K562 (cell line): Measurements from ENCODE around the gene MRM2. TPM values are rescaled to one million over a fixed set of nuclear protein-coding genes. Genes with fewer than 3 reads are reported as not detected.
A peak's percentile ranks its signal among the peaks of the same experiment; 100 is the strongest.

ENCODE experiments used
- BRD4 ChIP-seq: fragments of 200-600 bp; sonication (generic); IDR thresholded peaks from 2 replicates; pipeline ENCODE4 v1.6.1; 2017; ENCODE audit warnings: inconsistent platforms
- CBX2 ChIP-seq: fragments of 200-600 bp; sonication (generic); IDR thresholded peaks from one replicate; pipeline ENCODE4 v1.6.1; 2012; ENCODE audit warnings: mild to moderate bottlenecking, low read length, inconsistent platforms; ENCODE audit not compliant: insufficient read depth, poor library complexity, severe bottlenecking
- CEBPG ChIP-seq, 3 experiments: fragments of 200-800 bp in 1 of 3; sonication (Bioruptor generic) in 1 of 3; sonication (generic) in 1 of 3; formaldehyde crosslinking in 1 of 3; IDR thresholded peaks in 2 of 3; conservative IDR thresholded peaks in 1 of 3; 2 replicates each; pipeline versions ENCODE4 v1.6.1 to v1.8.0; 2016 to 2022; ENCODE audit warnings: missing compliant biosample characterization in 2 of 3, missing genetic modification characterization in 2 of 3, mild to moderate bottlenecking in 1 of 3, missing genetic modification reagents in 1 of 3
- GTF2A2 ChIP-seq: IDR thresholded peaks from 2 replicates; pipeline ENCODE4 v1.6.1; 2016; ENCODE audit warnings: mild to moderate bottlenecking, missing genetic modification characterization, missing compliant biosample characterization
- GTF2F1 ChIP-seq: IDR thresholded peaks from 2 replicates; pipeline ENCODE4 v1.6.1; 2011; ENCODE audit warnings: low read depth, low read length, improper control_type of control experiment
- KDM5B ChIP-seq: fragments of 200-600 bp; sonication (generic); IDR thresholded peaks from 2 replicates; pipeline ENCODE4 v1.6.1; 2012; ENCODE audit warnings: low read depth, mild to moderate bottlenecking, moderate library complexity, low read length, control low read depth, inconsistent platforms; ENCODE audit not compliant: insufficient replicate concordance
- NFATC3 ChIP-seq: fragments of 450-650 bp; IDR thresholded peaks from 2 replicates; pipeline ENCODE4 v1.6.1; 2017; ENCODE audit warnings: mild to moderate bottlenecking
- POLR2B ChIP-seq: fragments of 450-650 bp; IDR thresholded peaks from 2 replicates; pipeline ENCODE4 v1.6.1; 2018; ENCODE audit warnings: low read depth; ENCODE audit not compliant: partially characterized antibody
- ZBTB9 ChIP-seq: fragments of 450-650 bp; formaldehyde crosslinking; IDR thresholded peaks from 2 replicates; pipeline ENCODE4 v1.4.0; 2020; ENCODE audit warnings: mild to moderate bottlenecking, moderate library complexity
- ZC3H4 ChIP-seq: sonication (generic); formaldehyde crosslinking; IDR thresholded peaks from 2 replicates; pipeline ENCODE4 v1.9.0; 2021; ENCODE audit warnings: missing genetic modification reagents, borderline replicate concordance
- ZNF12 ChIP-seq: sonication (generic); formaldehyde crosslinking; IDR thresholded peaks from 2 replicates; pipeline ENCODE4 v1.4.0; 2020; ENCODE audit warnings: mild to moderate bottlenecking, missing genetic modification reagents
- ZNF24 ChIP-seq: fragments of 450-650 bp; IDR thresholded peaks from 2 replicates; pipeline ENCODE4 v1.6.1; 2016
- ZNF592 ChIP-seq: fragments of 450-650 bp; IDR thresholded peaks from 2 replicates; pipeline ENCODE4 v1.6.1; 2017; ENCODE audit warnings: antibody characterized with exemption, mild to moderate bottlenecking
- ZNF699 ChIP-seq: fragments of 250-450 bp; sonication (Bioruptor Pico); IDR thresholded peaks from 2 replicates; pipeline ENCODE4 v1.8.0; 2021; ENCODE audit warnings: mild to moderate bottlenecking, moderate library complexity; ENCODE audit not compliant: insufficient replicate concordance
- polyA plus RNA-seq, 8 experiments: library from polyadenylated mRNA; depleted of rRNA in 4 of 8; stranded (reverse) in 5 of 8; unstranded in 3 of 8; fragments of >200 nt; fragmentation: Nextera tagmentation in 2 of 8; fragmentation: Illumina TruSeq in 1 of 8; extraction: Ambion mirVana in 2 of 8; extraction: Trizol in 1 of 8; gene quantifications; 2 replicates each; pipeline versions ENCODE4 v1.2.1 to v1.2.3, GENCODE V29; 2011 to 2014; ENCODE audit warnings: inconsistent platforms in 1 of 8, missing spikeins in 1 of 8
- total RNA-seq, 7 experiments: library from RNA; depleted of rRNA in 6 of 7; stranded (reverse); fragments of >200 nt in 6 of 7; fragmentation: Illumina TruSeq in 2 of 7; extraction: Trizol in 2 of 7; gene quantifications; 2 replicates each; pipeline versions ENCODE4 v1.2.1 to v1.2.3, GENCODE V29; 2011 to 2021; ENCODE audit warnings: low replicate concordance in 1 of 7
- TF ChIP-seq, protein P1 (sequence below): sonication (generic); formaldehyde crosslinking; IDR thresholded peaks from 2 replicates; pipeline ENCODE4 v1.8.0; 2022; ENCODE audit warnings: mild to moderate bottlenecking, missing genetic modification reagents
- TF ChIP-seq, protein P2 (sequence below): fragments of 150-350 bp; IDR thresholded peaks from 2 replicates; pipeline ENCODE4 v1.6.1; 2014; ENCODE audit warnings: low read depth, mild to moderate bottlenecking, low read length, borderline replicate concordance

MRM2 gene
- total and polyA plus RNA-seq, 9 of the 15 experiments (the other 6 are each of a cell fraction or from before 2014, with no cell fraction given): 32.4 to 116 (median 50.5) TPM

DNA sequence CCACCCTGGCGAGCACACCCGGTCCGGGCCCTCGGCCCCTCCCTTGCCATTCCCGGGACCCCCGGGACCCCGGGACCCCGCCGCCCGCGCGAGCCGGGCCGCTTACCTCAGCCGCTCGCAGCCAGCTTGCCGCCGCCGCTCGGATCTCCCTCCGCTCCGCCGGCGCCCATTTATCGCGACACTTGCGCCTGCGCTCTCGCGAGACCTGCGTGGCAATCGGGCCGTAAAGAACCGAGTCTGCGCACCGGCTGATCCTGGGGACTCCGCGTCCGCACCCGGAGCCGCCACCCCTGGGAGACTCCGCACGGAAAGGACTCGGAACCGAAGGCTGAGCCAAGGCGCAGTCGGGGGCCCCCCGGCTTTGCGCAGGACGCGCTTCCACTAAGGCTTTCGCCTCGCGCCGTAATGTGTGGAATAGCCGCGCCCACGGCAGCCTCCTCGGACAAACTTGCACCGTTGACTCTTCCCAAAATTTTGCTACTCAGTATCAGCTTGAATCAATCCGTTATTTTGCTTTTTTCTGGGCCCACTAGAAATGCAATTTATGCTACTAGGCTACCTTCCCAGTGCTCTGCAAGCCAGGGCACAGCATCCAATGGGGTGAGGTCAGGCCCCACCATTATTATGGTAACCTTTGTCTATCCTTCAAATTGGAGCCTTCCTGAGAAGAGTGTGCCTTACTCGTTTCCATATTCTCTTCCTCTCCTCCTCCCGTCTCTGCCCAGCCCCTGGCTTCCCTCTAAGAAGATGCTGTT is 9.1 kb downstream of the MRM2 start, which contains the start of gene MAD1L1 (continued):
- no peak for TF ChIP-seq ZNF592
- no peak for TF ChIP-seq POLR2B
- TF ChIP-seq GTF2F1: no peak
- TF ChIP-seq ZC3H4 (CRISPR knock-in tag): no peak
- TF ChIP-seq, protein P1, sequence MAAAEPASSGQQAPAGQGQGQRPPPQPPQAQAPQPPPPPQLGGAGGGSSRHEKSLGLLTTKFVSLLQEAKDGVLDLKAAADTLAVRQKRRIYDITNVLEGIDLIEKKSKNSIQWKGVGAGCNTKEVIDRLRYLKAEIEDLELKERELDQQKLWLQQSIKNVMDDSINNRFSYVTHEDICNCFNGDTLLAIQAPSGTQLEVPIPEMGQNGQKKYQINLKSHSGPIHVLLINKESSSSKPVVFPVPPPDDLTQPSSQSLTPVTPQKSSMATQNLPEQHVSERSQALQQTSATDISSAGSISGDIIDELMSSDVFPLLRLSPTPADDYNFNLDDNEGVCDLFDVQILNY: no peak
- TF ChIP-seq, protein P2, sequence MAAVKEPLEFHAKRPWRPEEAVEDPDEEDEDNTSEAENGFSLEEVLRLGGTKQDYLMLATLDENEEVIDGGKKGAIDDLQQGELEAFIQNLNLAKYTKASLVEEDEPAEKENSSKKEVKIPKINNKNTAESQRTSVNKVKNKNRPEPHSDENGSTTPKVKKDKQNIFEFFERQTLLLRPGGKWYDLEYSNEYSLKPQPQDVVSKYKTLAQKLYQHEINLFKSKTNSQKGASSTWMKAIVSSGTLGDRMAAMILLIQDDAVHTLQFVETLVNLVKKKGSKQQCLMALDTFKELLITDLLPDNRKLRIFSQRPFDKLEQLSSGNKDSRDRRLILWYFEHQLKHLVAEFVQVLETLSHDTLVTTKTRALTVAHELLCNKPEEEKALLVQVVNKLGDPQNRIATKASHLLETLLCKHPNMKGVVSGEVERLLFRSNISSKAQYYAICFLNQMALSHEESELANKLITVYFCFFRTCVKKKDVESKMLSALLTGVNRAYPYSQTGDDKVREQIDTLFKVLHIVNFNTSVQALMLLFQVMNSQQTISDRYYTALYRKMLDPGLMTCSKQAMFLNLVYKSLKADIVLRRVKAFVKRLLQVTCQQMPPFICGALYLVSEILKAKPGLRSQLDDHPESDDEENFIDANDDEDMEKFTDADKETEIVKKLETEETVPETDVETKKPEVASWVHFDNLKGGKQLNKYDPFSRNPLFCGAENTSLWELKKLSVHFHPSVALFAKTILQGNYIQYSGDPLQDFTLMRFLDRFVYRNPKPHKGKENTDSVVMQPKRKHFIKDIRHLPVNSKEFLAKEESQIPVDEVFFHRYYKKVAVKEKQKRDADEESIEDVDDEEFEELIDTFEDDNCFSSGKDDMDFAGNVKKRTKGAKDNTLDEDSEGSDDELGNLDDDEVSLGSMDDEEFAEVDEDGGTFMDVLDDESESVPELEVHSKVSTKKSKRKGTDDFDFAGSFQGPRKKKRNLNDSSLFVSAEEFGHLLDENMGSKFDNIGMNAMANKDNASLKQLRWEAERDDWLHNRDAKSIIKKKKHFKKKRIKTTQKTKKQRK: no peak
- TF ChIP-seq NFATC3: no peak
- TF ChIP-seq ZNF699: no peak
- no peak for TF ChIP-seq BRD4
- TF ChIP-seq ZBTB9 (CRISPR knock-in tag): peak; percentile 71; the same call in 1 of the 2 replicates
- TF ChIP-seq CEBPG (CRISPR knock-in tag; IDR thresholded peaks at IDR 0.05): no peak
- TF ChIP-seq CEBPG (tag; conservative IDR thresholded peaks at IDR 0.05 in 1 of 2, IDR thresholded peaks at IDR 0.05 in 1 of 2): no peak
- no peak for TF ChIP-seq GTF2A2
- no peak for TF ChIP-seq ZNF12 (CRISPR knock-in tag)
- TF ChIP-seq ZNF24: no peak
- TF ChIP-seq CBX2: no peak
- peak; percentile 84 for TF ChIP-seq KDM5B
